ENCODE measurements around the gene EEF2KMT.

GRCh38 chr16:5069854-5070253, 27.7 kb downstream of the EEF2KMT start:
- TF ChIP-seq, protein P1, sequence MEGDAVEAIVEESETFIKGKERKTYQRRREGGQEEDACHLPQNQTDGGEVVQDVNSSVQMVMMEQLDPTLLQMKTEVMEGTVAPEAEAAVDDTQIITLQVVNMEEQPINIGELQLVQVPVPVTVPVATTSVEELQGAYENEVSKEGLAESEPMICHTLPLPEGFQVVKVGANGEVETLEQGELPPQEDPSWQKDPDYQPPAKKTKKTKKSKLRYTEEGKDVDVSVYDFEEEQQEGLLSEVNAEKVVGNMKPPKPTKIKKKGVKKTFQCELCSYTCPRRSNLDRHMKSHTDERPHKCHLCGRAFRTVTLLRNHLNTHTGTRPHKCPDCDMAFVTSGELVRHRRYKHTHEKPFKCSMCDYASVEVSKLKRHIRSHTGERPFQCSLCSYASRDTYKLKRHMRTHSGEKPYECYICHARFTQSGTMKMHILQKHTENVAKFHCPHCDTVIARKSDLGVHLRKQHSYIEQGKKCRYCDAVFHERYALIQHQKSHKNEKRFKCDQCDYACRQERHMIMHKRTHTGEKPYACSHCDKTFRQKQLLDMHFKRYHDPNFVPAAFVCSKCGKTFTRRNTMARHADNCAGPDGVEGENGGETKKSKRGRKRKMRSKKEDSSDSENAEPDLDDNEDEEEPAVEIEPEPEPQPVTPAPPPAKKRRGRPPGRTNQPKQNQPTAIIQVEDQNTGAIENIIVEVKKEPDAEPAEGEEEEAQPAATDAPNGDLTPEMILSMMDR (IDR thresholded peaks at IDR 0.05) = no peak
- no peak for TF ChIP-seq ZFX (IDR thresholded peaks at IDR 0.05; ENCODE audit: borderline replicate concordance)
